HCT116 (cell line): ENCODE results near the gene PGM2L1.

Experiments
- CEBPB ChIP-seq: IDR thresholded peaks from 2 replicates; pipeline ENCODE4 v1.6.1; 2012; ENCODE audit warnings: low read depth
- CTCF ChIP-seq, 3 experiments: fragments of 200-600 bp in 1 of 3; sonication (generic) in 1 of 3; IDR thresholded peaks in 2 of 3; conservative IDR thresholded peaks in 1 of 3; 2 replicates each; pipeline ENCODE4 v1.5.1; 2012 to 2017; ENCODE audit warnings: low read depth in 2 of 3, low read length in 2 of 3, antibody characterized with exemption in 1 of 3, borderline replicate concordance in 1 of 3, control low read depth in 1 of 3, mild to moderate bottlenecking in 1 of 3, mixed read lengths in 1 of 3, mixed run types in 1 of 3, moderate library complexity in 1 of 3; ENCODE audit not compliant: insufficient read depth in 1 of 3
- EZH2 ChIP-seq: fragments of 200-600 bp; sonication (generic); IDR thresholded peaks from 2 replicates; pipeline ENCODE4 v1.6.1; 2017; ENCODE audit warnings: antibody characterized with exemption, mixed run types
- MAX ChIP-seq: IDR thresholded peaks from 2 replicates; pipeline ENCODE4 v1.6.1; 2012
- POLR2A ChIP-seq: IDR thresholded peaks from 2 replicates; pipeline ENCODE4 v1.7.0; 2011; ENCODE audit warnings: borderline replicate concordance; ENCODE audit not compliant: insufficient read depth, insufficient read length; ENCODE audit errors: extremely low read depth
- ZNF274 ChIP-seq: fragments of 200-500 bp; sonication (Bioruptor generic); IDR thresholded peaks from 2 replicates; pipeline ENCODE4 v1.6.1; 2014; ENCODE audit warnings: mild to moderate bottlenecking, low read depth, low read length, inconsistent platforms

- no peak for TF ChIP-seq ZNF274
- no peak for TF ChIP-seq EZH2
- no peak for TF ChIP-seq POLR2A
- TF ChIP-seq CTCF (IDR thresholded peaks at IDR 0.05 in 2 of 3, conservative IDR thresholded peaks at IDR 0.05 in 1 of 3; ENCODE audit: borderline replicate concordance in 1 of 3, insufficient read depth in 1 of 3, low read depth in 2 of 3, low read length in 2 of 3) = no peak
- TF ChIP-seq MAX = no peak
- TF ChIP-seq CEBPB = no peak
Measured at GRCh38 chr11:74377689-74378088, 20.5 kb downstream of the PGM2L1 start.
